22Rv1 (cell line): Measurements from ENCODE around the gene APEX2.
A peak's percentile ranks its signal among the peaks of the same experiment; 100 is the strongest.
"Not testable (repeated sequence)": the region's sequence is repeated elsewhere in the genome, so short reads cannot be mapped to it uniquely, and the experiment has no call there.

Source experiments
- H3K27ac ChIP-seq: fragments of 450-650 bp; 2 replicates; pipeline ENCODE4 v1.5.1; 2017
- CTCF ChIP-seq: fragments of 450-650 bp; IDR thresholded peaks from 2 replicates; pipeline ENCODE4 v1.5.1; 2017; ENCODE audit warnings: mild to moderate bottlenecking
- ZFX ChIP-seq: fragments of 450-650 bp; IDR thresholded peaks from 2 replicates; pipeline ENCODE4 v1.6.1; 2017; ENCODE audit warnings: antibody characterized with exemption, borderline replicate concordance

The APEX2 gene

GRCh38 chrX:55033429-55033828, 33.3 kb downstream of the APEX2 start:
- TF ChIP-seq CTCF (no peak), ZFX (no peak)
- no peak overlapping the region for H3K27ac ChIP-seq

- no peak for TF ChIP-seq CTCF
- no peak for TF ChIP-seq ZFX
- no peak overlapping the region for H3K27ac ChIP-seq
Measured at GRCh38 chrX:55039471-55039870, 39.3 kb downstream of the APEX2 start.

GRCh38 chrX:55041514-55041913, 41.4 kb downstream of the APEX2 start:
- TF ChIP-seq ZFX (no peak), CTCF (no peak)
- H3K27ac ChIP-seq = no peak overlapping the region

GRCh38 chrX:55050599-55050998, 50.4 kb downstream of the APEX2 start:
- H3K27ac ChIP-seq = not testable (repeated sequence)

GRCh38 chrX:55056820-55057674, 56.9 kb downstream of the APEX2 start:
- no peak overlapping the region for H3K27ac ChIP-seq
- TF ChIP-seq CTCF (no peak), ZFX (no peak)

- no peak overlapping the region for H3K27ac ChIP-seq
- TF ChIP-seq ZFX = no peak
- TF ChIP-seq CTCF = peak; percentile 76
Measured at GRCh38 chrX:55057675-55058249, 57.6 kb downstream of the APEX2 start.
